HepG2 (cell line): ENCODE results near the gene GNPNAT1. TPM values are rescaled to one million over a fixed set of nuclear protein-coding genes. Genes with fewer than 3 reads are reported as not detected.

ENCODE experiments used
- BRD4 ChIP-seq: sonication (generic); formaldehyde crosslinking; IDR thresholded peaks from 2 replicates; pipeline ENCODE4 v1.4.0; 2020; ENCODE audit warnings: missing genetic modification reagents
- CAMTA2 ChIP-seq: sonication (generic); formaldehyde crosslinking; IDR thresholded peaks from 2 replicates; pipeline ENCODE4 v1.4.0; 2020; ENCODE audit warnings: mild to moderate bottlenecking, missing genetic modification reagents, borderline replicate concordance
- ELF4 ChIP-seq: sonication (generic); formaldehyde crosslinking; IDR thresholded peaks from 2 replicates; pipeline ENCODE4 v1.5.0; 2020; ENCODE audit warnings: missing genetic modification reagents, mild to moderate bottlenecking, moderate library complexity, borderline replicate concordance
- FOXA3 ChIP-seq: IDR thresholded peaks from 2 replicates; pipeline ENCODE4 v1.6.1; 2016; ENCODE audit warnings: missing genetic modification reagents, missing compliant biosample characterization
- HOXA7 ChIP-seq: sonication (generic); formaldehyde crosslinking; IDR thresholded peaks from 2 replicates; pipeline ENCODE4 v1.8.1; 2022; ENCODE audit warnings: mild to moderate bottlenecking, missing genetic modification reagents, moderate library complexity
- KLF9 ChIP-seq: IDR thresholded peaks from 2 replicates; pipeline ENCODE4 v1.6.1; 2016; ENCODE audit warnings: low read depth
- LCORL ChIP-seq, 2 experiments: fragments of 450-650 bp in 1 of 2; sonication (generic) in 1 of 2; formaldehyde crosslinking in 1 of 2; IDR thresholded peaks; 2 replicates each; pipeline versions ENCODE4 v1.5.0 to v1.6.1; 2017 to 2020; ENCODE audit warnings: antibody characterized with exemption in 1 of 2, missing genetic modification reagents in 1 of 2
- NFIC ChIP-seq: IDR thresholded peaks from 2 replicates; pipeline ENCODE4 v1.6.1; 2012; ENCODE audit warnings: mild to moderate bottlenecking, low read length, inconsistent platforms
- PCBP2 ChIP-seq: fragments of 200-400 bp; formaldehyde crosslinking; optimal IDR thresholded peaks from 2 replicates; pipeline ENCODE3; 2018; ENCODE audit warnings: low read length, low read depth; ENCODE audit not compliant: poor library complexity, severe bottlenecking
- TSC22D2 ChIP-seq: sonication (generic); formaldehyde crosslinking; IDR thresholded peaks from 2 replicates; pipeline ENCODE4 v1.5.1; 2020; ENCODE audit warnings: missing genetic modification reagents, mild to moderate bottlenecking, borderline replicate concordance
- WIZ ChIP-seq: sonication (generic); formaldehyde crosslinking; IDR thresholded peaks from 2 replicates; pipeline ENCODE4 v1.5.1; 2020; ENCODE audit warnings: mild to moderate bottlenecking, missing genetic modification reagents
- ZIK1 ChIP-seq: sonication (generic); formaldehyde crosslinking; IDR thresholded peaks from 2 replicates; pipeline ENCODE4 v1.5.0; 2020; ENCODE audit warnings: mild to moderate bottlenecking, low read depth, missing genetic modification reagents, borderline replicate concordance
- ZKSCAN8 ChIP-seq: IDR thresholded peaks from 2 replicates; pipeline ENCODE4 v1.6.1; 2016; ENCODE audit warnings: borderline replicate concordance, missing genetic modification reagents, missing compliant biosample characterization
- ZNF17 ChIP-seq: sonication (generic); formaldehyde crosslinking; IDR thresholded peaks from 2 replicates; pipeline ENCODE4 v1.5.0; 2020; ENCODE audit warnings: mild to moderate bottlenecking, missing genetic modification reagents
- ZNF552 ChIP-seq: sonication (generic); formaldehyde crosslinking; IDR thresholded peaks from 2 replicates; pipeline ENCODE4 v1.9.0; 2022; ENCODE audit warnings: missing genetic modification reagents, mild to moderate bottlenecking, borderline replicate concordance
- ZNF605 ChIP-seq: sonication (generic); formaldehyde crosslinking; IDR thresholded peaks from 2 replicates; pipeline ENCODE4 v1.8.0; 2022; ENCODE audit warnings: mild to moderate bottlenecking, missing genetic modification reagents
- ZNF746 ChIP-seq: sonication (generic); formaldehyde crosslinking; IDR thresholded peaks from 2 replicates; pipeline ENCODE4 v1.8.0; 2022; ENCODE audit warnings: mild to moderate bottlenecking, missing genetic modification reagents
- polyA plus RNA-seq, 8 experiments: library from polyadenylated mRNA; depleted of rRNA in 3 of 8; stranded (reverse) in 7 of 8; unstranded in 1 of 8; fragments of >200 nt; fragmentation: Illumina TruSeq in 4 of 8; extraction: Trizol in 4 of 8; gene quantifications; 2 replicates each; pipeline versions ENCODE4 v1.2.1 to v1.2.3, GENCODE V29; 2011 to 2016; ENCODE audit warnings: low read depth in 4 of 8, missing spikeins in 1 of 8, mixed read lengths in 1 of 8; ENCODE audit not compliant: insufficient read depth in 1 of 8
- total RNA-seq, 5 experiments: library from RNA; depleted of rRNA; stranded (reverse); fragments of >200 nt; fragmentation: Illumina TruSeq; extraction: Trizol; gene quantifications; 2 replicates each; pipeline ENCODE4 v1.2.3, GENCODE V29; 2016; ENCODE audit warnings: low read depth in 1 of 5
- TF ChIP-seq, protein P1 (sequence below): sonication (generic); formaldehyde crosslinking; IDR thresholded peaks from 2 replicates; pipeline ENCODE4 v1.5.0; 2020; ENCODE audit warnings: mild to moderate bottlenecking, missing genetic modification reagents
- TF ChIP-seq, protein P2 (sequence below): sonication (generic); formaldehyde crosslinking; IDR thresholded peaks from 2 replicates; pipeline ENCODE4 v1.5.0; 2020; ENCODE audit warnings: missing genetic modification reagents
- TF ChIP-seq, protein P3 (sequence below): sonication (generic); formaldehyde crosslinking; conservative IDR thresholded peaks from 2 replicates; pipeline ENCODE4 v1.4.0; 2020; ENCODE audit warnings: missing genetic modification reagents

Gene GNPNAT1
- total and polyA plus RNA-seq, 2 of the 13 experiments (the other 11 are each of a cell fraction or from before 2014, with no cell fraction given): 38.3 to 54.9 TPM

DNA sequence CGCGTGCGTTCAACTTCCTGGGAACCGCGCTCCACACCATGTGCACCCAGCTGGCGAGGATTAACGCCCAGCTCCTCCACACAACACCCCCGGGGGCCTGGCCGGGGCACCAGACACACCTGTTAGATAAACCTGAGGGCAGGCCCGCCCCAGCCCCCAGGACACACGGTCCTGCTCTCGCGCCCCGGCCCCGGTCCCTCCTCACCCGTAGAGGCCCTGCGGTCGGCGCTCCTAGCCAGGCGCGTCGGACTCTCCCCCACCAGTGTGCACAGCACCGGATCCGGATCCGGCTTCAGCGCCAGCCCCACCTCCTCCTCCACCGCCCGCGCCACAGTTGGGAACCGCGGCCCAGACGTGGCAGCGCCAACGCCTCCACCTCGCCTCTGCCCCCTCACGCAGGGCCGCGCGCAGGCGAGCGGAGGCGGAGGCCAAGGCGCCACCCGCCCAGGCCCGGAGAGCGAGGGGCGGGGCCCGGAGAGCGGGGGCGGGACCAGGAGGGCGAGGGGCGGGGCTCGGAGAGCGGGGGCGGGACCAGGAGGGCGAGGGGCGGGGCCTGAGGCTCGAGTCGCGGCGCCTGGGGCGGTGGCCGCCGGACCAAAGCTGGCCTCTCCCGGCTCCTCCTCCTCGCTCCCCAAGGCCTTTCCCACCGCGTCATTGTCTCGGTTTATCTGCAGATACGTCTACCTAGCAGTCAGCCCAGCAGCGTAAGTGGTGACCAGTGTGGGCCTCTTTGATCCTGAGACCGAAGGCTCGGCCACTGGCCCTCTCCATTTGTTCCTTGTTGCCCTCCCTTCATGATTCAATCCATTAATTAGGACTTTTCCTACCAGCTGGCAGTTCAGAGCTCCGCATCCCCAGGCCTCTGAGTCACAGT, at the start of gene GNPNAT1 (continued):
- TF ChIP-seq, protein P1, sequence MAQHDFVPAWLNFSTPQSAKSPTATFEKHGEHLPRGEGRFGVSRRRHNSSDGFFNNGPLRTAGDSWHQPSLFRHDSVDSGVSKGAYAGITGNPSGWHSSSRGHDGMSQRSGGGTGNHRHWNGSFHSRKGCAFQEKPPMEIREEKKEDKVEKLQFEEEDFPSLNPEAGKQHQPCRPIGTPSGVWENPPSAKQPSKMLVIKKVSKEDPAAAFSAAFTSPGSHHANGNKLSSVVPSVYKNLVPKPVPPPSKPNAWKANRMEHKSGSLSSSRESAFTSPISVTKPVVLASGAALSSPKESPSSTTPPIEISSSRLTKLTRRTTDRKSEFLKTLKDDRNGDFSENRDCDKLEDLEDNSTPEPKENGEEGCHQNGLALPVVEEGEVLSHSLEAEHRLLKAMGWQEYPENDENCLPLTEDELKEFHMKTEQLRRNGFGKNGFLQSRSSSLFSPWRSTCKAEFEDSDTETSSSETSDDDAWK (CRISPR knock-in tag): no peak
- TF ChIP-seq ZNF605 (CRISPR knock-in tag) (peak; percentile 85), HOXA7 (no peak), ZNF552 (0 out of 2 replicates have a peak, but pooled peaks have one; percentile 54), WIZ (no peak), ZKSCAN8 (CRISPR knock-in tag) (peak; percentile 33; the same call in 1 of the 2 replicates), CAMTA2 (CRISPR knock-in tag) (no peak; the same call in 1 of the 2 replicates), ZIK1 (CRISPR knock-in tag) (peak; percentile 91), BRD4 (CRISPR knock-in tag) (peak; percentile 22; the same call in 1 of the 2 replicates), ELF4 (CRISPR knock-in tag) (peak; percentile 41; the same call in 1 of the 2 replicates), NFIC (no peak), ZNF746 (CRISPR knock-in tag) (peak; percentile 56; the same call in 1 of the 2 replicates), LCORL (IDR thresholded peaks at IDR 0.05) (no peak), LCORL (CRISPR knock-in tag; IDR thresholded peaks at IDR 0.05) (peak; percentile 84), KLF9 (CRISPR knock-in tag) (no peak), PCBP2 (no peak), ZNF17 (CRISPR knock-in tag) (0 out of 2 replicates have a peak, but pooled peaks have one; percentile 58), TSC22D2 (CRISPR knock-in tag) (peak; percentile 68; the same call in 1 of the 2 replicates), FOXA3 (no peak)
- TF ChIP-seq, protein P2, sequence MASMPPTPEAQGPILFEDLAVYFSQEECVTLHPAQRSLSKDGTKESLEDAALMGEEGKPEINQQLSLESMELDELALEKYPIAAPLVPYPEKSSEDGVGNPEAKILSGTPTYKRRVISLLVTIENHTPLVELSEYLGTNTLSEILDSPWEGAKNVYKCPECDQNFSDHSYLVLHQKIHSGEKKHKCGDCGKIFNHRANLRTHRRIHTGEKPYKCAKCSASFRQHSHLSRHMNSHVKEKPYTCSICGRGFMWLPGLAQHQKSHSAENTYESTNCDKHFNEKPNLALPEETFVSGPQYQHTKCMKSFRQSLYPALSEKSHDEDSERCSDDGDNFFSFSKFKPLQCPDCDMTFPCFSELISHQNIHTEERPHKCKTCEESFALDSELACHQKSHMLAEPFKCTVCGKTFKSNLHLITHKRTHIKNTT (CRISPR knock-in tag): no peak
- TF ChIP-seq, protein P3, sequence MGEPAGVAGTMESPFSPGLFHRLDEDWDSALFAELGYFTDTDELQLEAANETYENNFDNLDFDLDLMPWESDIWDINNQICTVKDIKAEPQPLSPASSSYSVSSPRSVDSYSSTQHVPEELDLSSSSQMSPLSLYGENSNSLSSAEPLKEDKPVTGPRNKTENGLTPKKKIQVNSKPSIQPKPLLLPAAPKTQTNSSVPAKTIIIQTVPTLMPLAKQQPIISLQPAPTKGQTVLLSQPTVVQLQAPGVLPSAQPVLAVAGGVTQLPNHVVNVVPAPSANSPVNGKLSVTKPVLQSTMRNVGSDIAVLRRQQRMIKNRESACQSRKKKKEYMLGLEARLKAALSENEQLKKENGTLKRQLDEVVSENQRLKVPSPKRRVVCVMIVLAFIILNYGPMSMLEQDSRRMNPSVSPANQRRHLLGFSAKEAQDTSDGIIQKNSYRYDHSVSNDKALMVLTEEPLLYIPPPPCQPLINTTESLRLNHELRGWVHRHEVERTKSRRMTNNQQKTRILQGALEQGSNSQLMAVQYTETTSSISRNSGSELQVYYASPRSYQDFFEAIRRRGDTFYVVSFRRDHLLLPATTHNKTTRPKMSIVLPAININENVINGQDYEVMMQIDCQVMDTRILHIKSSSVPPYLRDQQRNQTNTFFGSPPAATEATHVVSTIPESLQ (CRISPR knock-in tag): peak; percentile 82; the same call in 1 of the 2 replicates
